GM12878 (cell line): ENCODE measurements around the gene LTB4R.

Experiments used
- CTCF ChIP-seq, 3 experiments: IDR thresholded peaks in 2 of 3; conservative IDR thresholded peaks in 1 of 3; 2 replicates each; pipeline ENCODE4 v1.5.1; 2011; ENCODE audit warnings: low read depth in 3 of 3, low read length in 3 of 3, mild to moderate bottlenecking in 3 of 3, control low read depth in 2 of 3, moderate library complexity in 2 of 3, inconsistent platforms in 1 of 3, mixed read lengths in 1 of 3; ENCODE audit not compliant: control insufficient read depth in 2 of 3, insufficient read depth in 1 of 3; ENCODE audit errors: extremely low read depth in 1 of 3
- E4F1 ChIP-seq: fragments of 450-650 bp; IDR thresholded peaks from 2 replicates; pipeline ENCODE4 v1.6.1; 2018; ENCODE audit warnings: borderline replicate concordance, mild to moderate bottlenecking; ENCODE audit not compliant: partially characterized antibody
- GABPA ChIP-seq: IDR thresholded peaks from 2 replicates; pipeline ENCODE4 v1.6.1; 2014; ENCODE audit warnings: antibody characterized with exemption, low read depth, mild to moderate bottlenecking, inconsistent platforms
- SIN3A ChIP-seq: IDR thresholded peaks from 2 replicates; pipeline ENCODE4 v1.6.1; 2012; ENCODE audit warnings: low read depth, low read length, improper control_type of control experiment
- ZNF384 ChIP-seq: IDR thresholded peaks from 2 replicates; pipeline ENCODE4 v1.6.1; 2012; ENCODE audit warnings: low read depth, mild to moderate bottlenecking, low read length, improper control_type of control experiment, borderline replicate concordance

GRCh38 chr14:24280797-24281460, 30.4 kb upstream of the LTB4R start:
- TF ChIP-seq CTCF (IDR thresholded peaks at IDR 0.05 in 2 of 3, conservative IDR thresholded peaks at IDR 0.05 in 1 of 3; ENCODE audit: control insufficient read depth in 2 of 3, extremely low read depth in 1 of 3, insufficient read depth in 1 of 3, low read depth in 3 of 3, low read length in 3 of 3) = no peak
- TF ChIP-seq SIN3A = no peak
- no peak for TF ChIP-seq ZNF384
- TF ChIP-seq E4F1 = no peak
- no peak for TF ChIP-seq GABPA
